Caco-2 (cell line): ENCODE measurements around the gene KRTAP16-1. TPM values are rescaled to one million over a fixed set of nuclear protein-coding genes. Genes with fewer than 3 reads are reported as not detected.
A peak's percentile ranks its signal among the peaks of the same experiment; 100 is the strongest.

Experiments used
- Bru-seq: library from RNA; stranded (reverse); fragments of 400-500 nt; gene quantifications from one replicate; lab custom pipeline; 2021; lab: Mats Ljungman, UMichigan
- BruChase-seq, 2 experiments: library from RNA; stranded (reverse); fragments of 400-500 nt; gene quantifications; one replicate each; lab custom pipeline; 2021; lab: Mats Ljungman, UMichigan
- BruUV-seq: library from RNA; stranded (reverse); fragments of 400-500 nt; replicated peaks from 2 replicates; lab custom pipeline; 2021; lab: Mats Ljungman, UMichigan
- CTCF ChIA-PET: fragments of 300-600 bp; sonication (Branson Sonifier 250); formaldehyde crosslinking; loops from one replicate; lab custom pipeline; 2022; ENCODE audit warnings: antibody characterized with exemption; lab: Charles Lee
- POLR2A ChIA-PET: fragments of 300-600 bp; sonication (Branson Sonifier 250); formaldehyde crosslinking; loops from one replicate; lab custom pipeline; 2022; ENCODE audit warnings: antibody characterized with exemption; lab: Charles Lee
- DNase-seq, 2 experiments: peaks; one replicate each; pipeline versions ENCODE4 v3.0.0 to v3.0.0-alpha.2; 2020 to 2022
- H3K27me3 ChIP-seq: replicated peaks from 2 replicates; pipeline ENCODE4 v1.6.0; 2011; ENCODE audit warnings: low read length; ENCODE audit not compliant: control insufficient read depth, insufficient read depth
- H3K36me3 ChIP-seq: 2 replicates; pipeline ENCODE4 v1.5.1; 2011; ENCODE audit warnings: low read length; ENCODE audit not compliant: control insufficient read depth, insufficient read depth
- H3K4me1 ChIP-seq: fragments of 250-450 bp; sonication (Bioruptor Pico); 2 replicates; pipeline ENCODE4 v1.5.1; 2020; ENCODE audit warnings: mild to moderate bottlenecking
- H3K4me3 ChIP-seq: 2 replicates; pipeline ENCODE4 v1.5.1; 2011; ENCODE audit warnings: low read depth, mild to moderate bottlenecking, control low read depth, low read length
- H3K9me3 ChIP-seq: fragments of 250-450 bp; sonication (Bioruptor Pico); 2 replicates; pipeline ENCODE4 v1.5.1; 2020; ENCODE audit warnings: mild to moderate bottlenecking, moderate library complexity
- H3K27ac Mint-ChIP-seq: one replicate; pipeline ENCODE4 v1.8.0; 2022; ENCODE audit warnings: mixed read lengths; ENCODE audit not compliant: unreplicated experiment
- H3K27me3 Mint-ChIP-seq: one replicate; pipeline ENCODE4 v1.8.0; 2022; ENCODE audit warnings: mixed read lengths; ENCODE audit not compliant: insufficient read depth, unreplicated experiment
- H3K36me3 Mint-ChIP-seq: one replicate; pipeline ENCODE4 v1.8.0; 2022; ENCODE audit warnings: mild to moderate bottlenecking, mixed read lengths; ENCODE audit not compliant: insufficient read depth, unreplicated experiment
- H3K4me1 Mint-ChIP-seq: one replicate; pipeline ENCODE4 v1.8.0; 2022; ENCODE audit warnings: low read depth, mixed read lengths; ENCODE audit not compliant: unreplicated experiment
- H3K4me3 Mint-ChIP-seq: one replicate; pipeline ENCODE4 v1.8.0; 2022; ENCODE audit warnings: mild to moderate bottlenecking, moderate library complexity, mixed read lengths; ENCODE audit not compliant: unreplicated experiment
- H3K9me3 Mint-ChIP-seq: one replicate; pipeline ENCODE4 v1.8.0; 2022; ENCODE audit warnings: mixed read lengths; ENCODE audit not compliant: unreplicated experiment
- intact Hi-C: fragments of 100-400 bp; cut with micrococcal nuclease; formaldehyde crosslinking; loops from one replicate; pipeline ENCODE4 v1.10.0; 2022; ENCODE audit not compliant: unreplicated experiment
- long read RNA-seq: library from polyadenylated mRNA; stranded (forward); transcript quantifications from one replicate; pipeline ENCODE4 v2.0.0, GENCODE V29; 2022
- total RNA-seq: library from RNA; stranded (reverse); gene quantifications from 2 replicates; pipeline ENCODE4 v1.2.3, GENCODE V29; 2022
- TF ChIP-seq, protein P1 (sequence below), 2 experiments: fragments of 200-600 bp in 1 of 2; IDR thresholded peaks; 1 replicate in 1 of 2; 2 replicates in 1 of 2; pipeline versions ENCODE4 v1.5.1 to v1.8.0; 2011 to 2022; ENCODE audit warnings: antibody characterized with exemption in 1 of 2, control low read depth in 1 of 2, inconsistent platforms in 1 of 2, low read depth in 1 of 2, low read length in 1 of 2, mild to moderate bottlenecking in 1 of 2, moderate library complexity in 1 of 2; ENCODE audit not compliant: insufficient read depth in 1 of 2, severe bottlenecking in 1 of 2, unreplicated experiment in 1 of 2

KRTAP16-1 gene, protein sequence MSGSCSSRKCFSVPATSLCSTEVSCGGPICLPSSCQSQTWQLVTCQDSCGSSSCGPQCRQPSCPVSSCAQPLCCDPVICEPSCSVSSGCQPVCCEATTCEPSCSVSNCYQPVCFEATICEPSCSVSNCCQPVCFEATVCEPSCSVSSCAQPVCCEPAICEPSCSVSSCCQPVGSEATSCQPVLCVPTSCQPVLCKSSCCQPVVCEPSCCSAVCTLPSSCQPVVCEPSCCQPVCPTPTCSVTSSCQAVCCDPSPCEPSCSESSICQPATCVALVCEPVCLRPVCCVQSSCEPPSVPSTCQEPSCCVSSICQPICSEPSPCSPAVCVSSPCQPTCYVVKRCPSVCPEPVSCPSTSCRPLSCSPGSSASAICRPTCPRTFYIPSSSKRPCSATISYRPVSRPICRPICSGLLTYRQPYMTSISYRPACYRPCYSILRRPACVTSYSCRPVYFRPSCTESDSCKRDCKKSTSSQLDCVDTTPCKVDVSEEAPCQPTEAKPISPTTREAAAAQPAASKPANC
- not detected in 2 replicates for total RNA-seq
- not detected for Bru-seq, nascent RNA
- BruChase-seq, experiment 1, labeled RNA remaining after a 2-hour chase, result not detected
- not detected for BruChase-seq, experiment 2, labeled RNA remaining after a 6-hour chase
- long read RNA-seq, result 0 reads

DNA sequence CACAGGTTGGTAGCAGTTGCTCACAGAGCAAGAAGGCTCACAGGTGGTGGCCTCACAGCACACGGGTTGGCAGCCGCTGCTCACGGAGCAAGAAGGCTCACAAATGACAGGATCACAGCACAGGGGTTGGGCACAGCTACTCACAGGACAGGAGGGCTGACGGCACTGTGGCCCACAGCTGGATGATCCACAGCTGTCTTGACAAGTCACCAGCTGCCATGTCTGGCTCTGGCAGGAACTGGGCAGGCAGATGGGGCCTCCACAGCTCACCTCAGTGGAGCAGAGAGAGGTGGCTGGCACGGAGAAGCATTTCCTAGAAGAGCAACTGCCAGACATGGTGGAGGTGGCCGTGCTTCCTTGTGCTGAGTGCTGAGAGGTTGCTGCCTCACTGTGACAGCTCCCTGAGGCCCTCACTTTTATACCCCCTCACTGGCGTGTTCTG lies at the start of gene KRTAP16-1:
KRTAP16-1 (minus strand) TSS at position 392 of the 442 bp plus-strand sequence; CDS start at position 336, 56 bp downstream.
- no TSS peak for BruUV-seq
- Histone ChIP-seq H3K4me3 (no peak within 1 kb of the TSS), H3K36me3 (no peaks in the 10 kb centered on the region), H3K27me3 (no peaks in the 10 kb centered on the region), H3K9me3 (no peaks in the 10 kb centered on the region; the same call in 1 of the 2 replicates), H3K4me1 (no peaks in the 10 kb centered on the region)
- H3K9me3 Mint-ChIP-seq, result no peaks in the 10 kb centered on the region
- H3K4me1 Mint-ChIP-seq, result no peaks in the 10 kb centered on the region
- TF ChIP-seq, protein P1, sequence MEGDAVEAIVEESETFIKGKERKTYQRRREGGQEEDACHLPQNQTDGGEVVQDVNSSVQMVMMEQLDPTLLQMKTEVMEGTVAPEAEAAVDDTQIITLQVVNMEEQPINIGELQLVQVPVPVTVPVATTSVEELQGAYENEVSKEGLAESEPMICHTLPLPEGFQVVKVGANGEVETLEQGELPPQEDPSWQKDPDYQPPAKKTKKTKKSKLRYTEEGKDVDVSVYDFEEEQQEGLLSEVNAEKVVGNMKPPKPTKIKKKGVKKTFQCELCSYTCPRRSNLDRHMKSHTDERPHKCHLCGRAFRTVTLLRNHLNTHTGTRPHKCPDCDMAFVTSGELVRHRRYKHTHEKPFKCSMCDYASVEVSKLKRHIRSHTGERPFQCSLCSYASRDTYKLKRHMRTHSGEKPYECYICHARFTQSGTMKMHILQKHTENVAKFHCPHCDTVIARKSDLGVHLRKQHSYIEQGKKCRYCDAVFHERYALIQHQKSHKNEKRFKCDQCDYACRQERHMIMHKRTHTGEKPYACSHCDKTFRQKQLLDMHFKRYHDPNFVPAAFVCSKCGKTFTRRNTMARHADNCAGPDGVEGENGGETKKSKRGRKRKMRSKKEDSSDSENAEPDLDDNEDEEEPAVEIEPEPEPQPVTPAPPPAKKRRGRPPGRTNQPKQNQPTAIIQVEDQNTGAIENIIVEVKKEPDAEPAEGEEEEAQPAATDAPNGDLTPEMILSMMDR (IDR thresholded peaks at IDR 0.05; ENCODE audit: insufficient read depth in 1 of 2, low read depth in 1 of 2, low read length in 1 of 2, severe bottlenecking in 1 of 2, unreplicated experiment in 1 of 2), result no peak
- intact Hi-C loops, result no loop called here
- no peak for DNase-seq
- no peaks in the 10 kb centered on the region for H3K27me3 Mint-ChIP-seq
- no peaks in the 10 kb centered on the region for H3K36me3 Mint-ChIP-seq
- no peak within 1 kb of the TSS for H3K4me3 Mint-ChIP-seq
- CTCF ChIA-PET, result no interaction called here
- H3K27ac Mint-ChIP-seq, result no peak within 1 kb of the TSS
- POLR2A ChIA-PET, result no interaction called here

DNA sequence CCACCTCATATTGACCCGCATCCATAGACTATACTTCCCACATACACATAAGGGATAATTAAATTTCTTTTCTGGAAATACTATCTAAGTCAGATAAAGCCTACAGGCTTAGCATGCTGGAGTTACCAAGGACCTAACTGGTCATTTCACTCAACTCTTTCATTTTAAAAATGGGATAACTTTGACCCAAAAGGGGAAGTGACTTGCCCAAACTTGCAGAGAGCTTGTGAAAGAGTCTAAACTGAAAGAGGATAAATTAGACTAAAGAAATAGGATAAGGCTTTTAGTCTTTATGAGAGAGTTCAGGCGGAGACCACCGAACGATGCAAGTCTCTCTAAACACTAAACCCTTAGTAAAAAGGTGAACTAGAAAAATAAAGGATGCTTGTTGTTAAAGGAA lies 45.4 kb upstream of the KRTAP16-1 start:
- no peaks in the 10 kb centered on the region for H3K9me3 ChIP-seq
- Mint-ChIP-seq H3K27me3 (no peaks in the 10 kb centered on the region), H3K4me1 (no peaks in the 10 kb centered on the region), H3K36me3 (no peaks in the 10 kb centered on the region), H3K9me3 (peaks cover 9% of the 10 kb centered on the region), H3K4me3 (no peak overlapping the region), H3K27ac (no peak overlapping the region)
- no peaks in the 10 kb centered on the region for H3K27me3 ChIP-seq
- DNase-seq, result no peak
- TF ChIP-seq, protein P1 (IDR thresholded peaks at IDR 0.05; ENCODE audit: insufficient read depth in 1 of 2, low read depth in 1 of 2, low read length in 1 of 2, severe bottlenecking in 1 of 2, unreplicated experiment in 1 of 2), result no peak
- intact Hi-C loops, result loop anchor here (10.0 kb wide), 1 partner anchor 60 kb away; no protein-coding TSS in a partner anchor
- BruUV-seq, result no TSS peak
- POLR2A ChIA-PET, result no interaction called here
- CTCF ChIA-PET, result no interaction called here
- H3K36me3 ChIP-seq, result no peaks in the 10 kb centered on the region
- no peaks in the 10 kb centered on the region for H3K4me1 ChIP-seq
- no peak overlapping the region for H3K4me3 ChIP-seq

DNA sequence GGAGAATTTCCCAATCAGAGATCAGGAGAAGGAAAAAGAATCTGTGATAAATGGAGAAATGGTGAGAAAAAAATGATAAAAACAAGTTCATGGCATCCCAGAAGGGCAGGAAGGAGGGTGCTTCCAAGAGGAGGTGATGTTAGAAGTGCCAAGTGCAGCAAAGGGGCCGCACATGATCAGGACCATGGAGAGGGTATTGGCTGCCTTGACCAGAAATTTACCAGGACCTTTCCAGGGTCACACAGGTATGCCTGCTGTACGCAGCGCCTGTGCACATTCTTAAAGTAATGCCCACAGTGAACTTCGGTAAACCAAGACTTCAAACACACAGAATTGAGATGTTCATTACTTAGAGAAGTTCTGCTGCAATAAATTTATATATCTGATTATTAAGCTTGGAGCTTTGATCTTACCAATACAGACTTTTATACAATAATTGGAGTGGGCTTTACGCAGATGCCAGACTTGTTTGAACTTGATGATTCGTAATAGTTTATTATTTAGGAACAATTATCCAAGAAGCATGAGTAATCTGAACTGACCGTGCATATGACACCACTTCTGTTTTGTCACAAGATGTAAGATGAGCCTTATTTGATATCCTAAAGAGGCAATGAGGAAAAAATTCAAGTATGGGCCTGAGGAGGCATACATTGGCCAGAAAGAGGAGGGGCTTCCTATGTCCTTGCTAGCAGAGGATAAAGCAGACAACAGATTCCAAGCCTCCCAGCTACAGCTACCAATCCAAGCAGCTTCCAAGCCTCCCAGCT lies 43.7 kb upstream of the KRTAP16-1 start:
- Mint-ChIP-seq H3K27me3 (no peaks in the 10 kb centered on the region), H3K27ac (no peak overlapping the region), H3K4me1 (no peaks in the 10 kb centered on the region), H3K9me3 (peaks cover 9% of the 10 kb centered on the region), H3K4me3 (no peak overlapping the region), H3K36me3 (no peaks in the 10 kb centered on the region)
- intact Hi-C loops, result loop anchor here (10.0 kb wide), 1 partner anchor 62 kb away; no protein-coding TSS in a partner anchor
- ChIA-PET POLR2A (no interaction called here), CTCF (no interaction called here)
- H3K9me3 ChIP-seq, result no peaks in the 10 kb centered on the region
- TF ChIP-seq, protein P1 (IDR thresholded peaks at IDR 0.05; ENCODE audit: insufficient read depth in 1 of 2, low read depth in 1 of 2, low read length in 1 of 2, severe bottlenecking in 1 of 2, unreplicated experiment in 1 of 2), result no peak
- DNase-seq, result peak in 1 of 2 experiments; percentile 31
- H3K27me3 ChIP-seq, result no peaks in the 10 kb centered on the region
- no peak overlapping the region for H3K4me3 ChIP-seq
- BruUV-seq, result no TSS peak
- no peaks in the 10 kb centered on the region for H3K4me1 ChIP-seq
- H3K36me3 ChIP-seq, result no peaks in the 10 kb centered on the region
